DND-41 (cell line): ENCODE data around the gene BMS1.

Experiments used
- EZH2 ChIP-seq: IDR thresholded peaks from 3 replicates; pipeline ENCODE4 v1.6.1; 2012; ENCODE audit warnings: borderline replicate concordance, low read depth, mild to moderate bottlenecking, moderate library complexity, low read length, inconsistent platforms; ENCODE audit not compliant: severe bottlenecking
- TF ChIP-seq, protein P1 (sequence below): IDR thresholded peaks from 2 replicates; pipeline ENCODE4 v1.5.1; 2012; ENCODE audit warnings: borderline replicate concordance, low read length, moderate library complexity, mild to moderate bottlenecking; ENCODE audit not compliant: poor library complexity, severe bottlenecking; ENCODE audit errors: extremely low read depth

DNA sequence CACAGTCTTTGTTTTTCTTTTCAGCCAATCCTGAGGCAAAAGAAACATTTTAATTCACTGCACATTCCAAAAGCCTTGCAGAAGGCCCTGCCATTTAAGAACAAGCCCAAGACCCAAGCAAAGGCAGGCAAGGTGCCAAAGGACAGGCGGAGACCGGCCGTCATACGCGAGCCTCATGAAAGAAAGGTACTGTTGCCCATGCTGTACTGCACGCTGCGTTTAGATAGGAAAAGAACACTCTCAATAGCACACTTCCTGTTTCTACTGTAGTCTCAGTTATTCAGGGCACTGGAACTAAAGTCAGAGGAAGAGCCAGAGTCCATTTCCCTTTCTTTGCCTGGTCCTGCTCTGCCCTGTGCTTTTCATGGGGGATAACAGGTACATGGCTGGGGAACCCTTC is 47.6 kb downstream of the BMS1 start:
- TF ChIP-seq, protein P1, sequence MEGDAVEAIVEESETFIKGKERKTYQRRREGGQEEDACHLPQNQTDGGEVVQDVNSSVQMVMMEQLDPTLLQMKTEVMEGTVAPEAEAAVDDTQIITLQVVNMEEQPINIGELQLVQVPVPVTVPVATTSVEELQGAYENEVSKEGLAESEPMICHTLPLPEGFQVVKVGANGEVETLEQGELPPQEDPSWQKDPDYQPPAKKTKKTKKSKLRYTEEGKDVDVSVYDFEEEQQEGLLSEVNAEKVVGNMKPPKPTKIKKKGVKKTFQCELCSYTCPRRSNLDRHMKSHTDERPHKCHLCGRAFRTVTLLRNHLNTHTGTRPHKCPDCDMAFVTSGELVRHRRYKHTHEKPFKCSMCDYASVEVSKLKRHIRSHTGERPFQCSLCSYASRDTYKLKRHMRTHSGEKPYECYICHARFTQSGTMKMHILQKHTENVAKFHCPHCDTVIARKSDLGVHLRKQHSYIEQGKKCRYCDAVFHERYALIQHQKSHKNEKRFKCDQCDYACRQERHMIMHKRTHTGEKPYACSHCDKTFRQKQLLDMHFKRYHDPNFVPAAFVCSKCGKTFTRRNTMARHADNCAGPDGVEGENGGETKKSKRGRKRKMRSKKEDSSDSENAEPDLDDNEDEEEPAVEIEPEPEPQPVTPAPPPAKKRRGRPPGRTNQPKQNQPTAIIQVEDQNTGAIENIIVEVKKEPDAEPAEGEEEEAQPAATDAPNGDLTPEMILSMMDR, result no peak
- TF ChIP-seq EZH2, result no peak
